ENCODE measurements around the gene PNPLA5. TPM values are rescaled to one million over a fixed set of nuclear protein-coding genes. Genes with fewer than 3 reads are reported as not detected.

PNPLA5 gene
- total and polyA plus RNA-seq, 9 of the 15 experiments (the other 6 are each of a cell fraction or from before 2014, with no cell fraction given) = not detected

DNA sequence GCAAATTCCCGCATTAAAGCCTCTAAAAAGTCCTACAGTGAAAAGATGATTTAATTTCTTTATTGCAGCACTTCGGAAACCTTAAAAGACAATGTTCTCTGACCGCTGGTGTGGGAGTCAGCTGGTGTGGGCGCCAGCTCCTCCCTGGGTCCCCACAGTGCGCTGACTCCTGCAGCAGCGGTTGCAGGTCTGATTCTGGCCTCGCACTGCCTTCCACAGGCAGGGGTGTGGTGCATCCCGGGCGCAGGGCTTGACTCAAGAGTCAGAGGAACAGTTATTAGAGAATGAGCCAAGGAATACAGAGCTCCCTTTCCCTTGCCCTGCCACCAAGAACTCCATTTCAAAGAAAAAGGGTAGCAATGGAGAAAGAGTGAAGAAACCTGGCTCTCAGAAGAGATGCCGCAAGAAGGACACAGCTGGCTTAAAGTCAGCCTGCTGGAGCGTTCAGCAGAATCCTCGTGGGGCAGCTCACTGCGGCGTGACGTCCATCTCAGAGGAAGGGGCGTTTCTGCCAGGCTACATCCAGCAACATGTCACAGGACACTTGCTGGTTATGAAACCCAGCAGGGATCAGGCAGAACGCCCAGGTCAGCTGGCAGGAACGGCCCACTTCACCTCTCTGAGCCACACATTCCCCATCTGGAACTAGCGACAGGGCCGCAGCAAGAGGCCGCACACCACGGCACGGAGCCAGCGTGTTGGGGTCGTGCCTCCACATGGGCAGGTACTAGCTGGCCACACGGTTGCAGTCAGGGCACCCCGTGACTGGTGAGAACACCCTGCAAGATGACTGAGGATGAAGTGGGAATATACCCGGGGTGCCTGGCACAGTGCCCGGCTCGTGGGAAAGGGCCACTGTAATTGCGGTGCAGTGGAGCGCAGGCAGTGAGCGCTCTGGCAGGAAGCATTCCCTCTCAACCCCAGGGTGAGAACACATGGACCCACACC, 61.6 kb downstream of the PNPLA5 start:
- Histone ChIP-seq H3K27ac (ENCODE audit: extremely low read depth, low read depth, low read length) (no peak overlapping the region), H3K4me3 (no peak overlapping the region), H3K36me3 (ENCODE audit: control insufficient read depth, insufficient read depth, low read length) (no peaks in the 10 kb centered on the region), H3K9ac (ENCODE audit: insufficient read depth in 1 of 2, low read depth in 2 of 2, low read length in 2 of 2) (no peak overlapping the region), H3K9me1 (ENCODE audit: control insufficient read depth, insufficient read depth, low read length) (no peaks in the 10 kb centered on the region), H2AFZ (ENCODE audit: low read depth, low read length) (no peak overlapping the region), H3K9me3 (replicated peaks; ENCODE audit: control insufficient read depth, insufficient read depth, low read depth, low read length) (no peaks in the 10 kb centered on the region), H4K20me1 (replicated peaks; ENCODE audit: control insufficient read depth, insufficient read depth, low read length) (no peaks in the 10 kb centered on the region; the same call in 1 of the 2 replicates), H3K79me2 (ENCODE audit: control insufficient read depth, insufficient read depth, low read length) (no peaks in the 10 kb centered on the region), H3K4me2 (ENCODE audit: insufficient read depth, low read length) (no peak overlapping the region), H3K27me3 (ENCODE audit: control insufficient read depth in 2 of 2, insufficient read depth in 2 of 2, low read length in 2 of 2) (peaks cover 2 to 44% of the 10 kb centered on the region in 2 experiments; a peak in 4 of 5 replicates), H3K4me1 (replicated peaks in 1 of 2; ENCODE audit: control insufficient read depth in 2 of 2, insufficient read depth in 2 of 2, low read length in 2 of 2) (no peaks in the 10 kb centered on the region; a peak in 1 of 5 replicates)
- in situ Hi-C loops (cut with MboI) (no loop called here), intact Hi-C loops (cut with micrococcal nuclease) (no loop called here)
- DNase-seq (ENCODE audit: extremely low read depth in 1 of 4, low spot score in 3 of 4) = no peak
- FAIRE-seq = no peak
- POLR2A ChIA-PET = interaction anchor here (0.6 kb wide), 1 partner anchor 22 kb away, joined by 3 read pairs; no protein-coding TSS in a partner anchor
- CTCF ChIA-PET (ENCODE audit: low intra/inter-chr PET ratio) = no interaction called here
- no peak for ATAC-seq
- WGBS (ENCODE audit: insufficient coverage, low coverage, missing lambda C conversion rate) = 10% methylated on average over 26 of the region's 33 CpGs
- no TSS peak for BruUV-seq (replicated peaks)
- TF ChIP-seq NRF1 (conservative IDR thresholded peaks at IDR 0.05 in 1 of 2, IDR thresholded peaks at IDR 0.05 in 1 of 2) = no peak
- no peak for TF ChIP-seq ZNF408 (CRISPR knock-in tag; IDR thresholded peaks at IDR 0.05; ENCODE audit: low read depth)
- no peak for TF ChIP-seq TAF9B (IDR thresholded peaks at IDR 0.05; ENCODE audit: partially characterized antibody)
- TF ChIP-seq, protein P1, sequence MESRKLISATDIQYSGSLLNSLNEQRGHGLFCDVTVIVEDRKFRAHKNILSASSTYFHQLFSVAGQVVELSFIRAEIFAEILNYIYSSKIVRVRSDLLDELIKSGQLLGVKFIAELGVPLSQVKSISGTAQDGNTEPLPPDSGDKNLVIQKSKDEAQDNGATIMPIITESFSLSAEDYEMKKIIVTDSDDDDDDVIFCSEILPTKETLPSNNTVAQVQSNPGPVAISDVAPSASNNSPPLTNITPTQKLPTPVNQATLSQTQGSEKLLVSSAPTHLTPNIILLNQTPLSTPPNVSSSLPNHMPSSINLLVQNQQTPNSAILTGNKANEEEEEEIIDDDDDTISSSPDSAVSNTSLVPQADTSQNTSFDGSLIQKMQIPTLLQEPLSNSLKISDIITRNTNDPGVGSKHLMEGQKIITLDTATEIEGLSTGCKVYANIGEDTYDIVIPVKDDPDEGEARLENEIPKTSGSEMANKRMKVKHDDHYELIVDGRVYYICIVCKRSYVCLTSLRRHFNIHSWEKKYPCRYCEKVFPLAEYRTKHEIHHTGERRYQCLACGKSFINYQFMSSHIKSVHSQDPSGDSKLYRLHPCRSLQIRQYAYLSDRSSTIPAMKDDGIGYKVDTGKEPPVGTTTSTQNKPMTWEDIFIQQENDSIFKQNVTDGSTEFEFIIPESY (CRISPR knock-in tag; IDR thresholded peaks at IDR 0.05) = no peak
- TF ChIP-seq, protein P2, sequence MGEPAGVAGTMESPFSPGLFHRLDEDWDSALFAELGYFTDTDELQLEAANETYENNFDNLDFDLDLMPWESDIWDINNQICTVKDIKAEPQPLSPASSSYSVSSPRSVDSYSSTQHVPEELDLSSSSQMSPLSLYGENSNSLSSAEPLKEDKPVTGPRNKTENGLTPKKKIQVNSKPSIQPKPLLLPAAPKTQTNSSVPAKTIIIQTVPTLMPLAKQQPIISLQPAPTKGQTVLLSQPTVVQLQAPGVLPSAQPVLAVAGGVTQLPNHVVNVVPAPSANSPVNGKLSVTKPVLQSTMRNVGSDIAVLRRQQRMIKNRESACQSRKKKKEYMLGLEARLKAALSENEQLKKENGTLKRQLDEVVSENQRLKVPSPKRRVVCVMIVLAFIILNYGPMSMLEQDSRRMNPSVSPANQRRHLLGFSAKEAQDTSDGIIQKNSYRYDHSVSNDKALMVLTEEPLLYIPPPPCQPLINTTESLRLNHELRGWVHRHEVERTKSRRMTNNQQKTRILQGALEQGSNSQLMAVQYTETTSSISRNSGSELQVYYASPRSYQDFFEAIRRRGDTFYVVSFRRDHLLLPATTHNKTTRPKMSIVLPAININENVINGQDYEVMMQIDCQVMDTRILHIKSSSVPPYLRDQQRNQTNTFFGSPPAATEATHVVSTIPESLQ (CRISPR knock-in tag; IDR thresholded peaks at IDR 0.05) = no peak
- no peak for TF ChIP-seq LCOR (CRISPR knock-in tag; IDR thresholded peaks at IDR 0.05)
- no peak for TF ChIP-seq NCOR1 (IDR thresholded peaks at IDR 0.05)
- no peak for TF ChIP-seq ZKSCAN8 (CRISPR knock-in tag; IDR thresholded peaks at IDR 0.05)
- no peak for TF ChIP-seq CHCHD3 (CRISPR knock-in tag; IDR thresholded peaks at IDR 0.05)
- no peak for TF ChIP-seq PKNOX1 (IDR thresholded peaks at IDR 0.05)
- TF ChIP-seq RBM34 (IDR thresholded peaks at IDR 0.05; ENCODE audit: borderline replicate concordance, insufficient read depth, low read length) = no peak
